ENCODE data around the gene TUBA4A.
A peak's percentile ranks its signal among the peaks of the same experiment; 100 is the strongest.
"Not testable (repeated sequence)": the region's sequence is repeated elsewhere in the genome, so short reads cannot be mapped to it uniquely, and the experiment has no call there.

The TUBA4A gene

GRCh38 chr2:219287116-219287440 is 33.4 kb upstream of the TUBA4A start:
- not testable (repeated sequence) for FAIRE-seq; DNase-seq (ENCODE audit: low spot score)

DNA sequence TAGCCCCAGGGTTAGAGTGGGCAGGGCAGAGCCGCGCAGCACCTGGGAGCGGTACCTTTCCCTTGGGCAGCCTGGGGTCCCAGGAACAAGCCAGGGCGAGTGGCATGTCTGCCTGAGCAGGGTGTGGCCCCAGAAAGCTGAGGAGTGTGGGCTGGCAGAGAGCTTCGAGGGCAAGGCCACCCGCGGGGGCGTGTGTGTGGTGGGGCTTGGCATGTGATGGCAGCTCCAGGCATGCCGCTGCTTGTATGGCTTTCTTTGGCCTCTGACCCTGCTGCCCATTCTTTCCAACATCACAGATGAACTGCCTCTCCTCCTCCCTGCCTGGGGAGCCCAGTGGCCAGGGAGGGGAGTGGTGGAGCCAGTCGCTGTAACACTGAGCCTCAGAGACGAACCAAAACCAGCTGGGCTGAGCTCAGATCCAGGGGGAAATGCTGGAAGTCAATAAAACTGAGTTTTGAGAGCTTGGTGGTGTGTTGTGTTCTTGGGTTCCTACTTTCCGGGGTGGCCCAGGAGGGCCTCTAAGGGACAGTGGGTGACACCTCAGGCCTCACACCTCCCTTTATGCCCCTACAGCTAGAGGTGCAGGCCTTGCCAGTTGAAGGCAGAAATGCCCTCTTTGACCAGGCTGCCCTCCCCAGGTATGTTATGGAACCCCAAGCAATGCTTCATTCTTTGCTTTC is 32.9 kb upstream of the TUBA4A start:
- DNase-seq (ENCODE audit: low spot score) (no peak), FAIRE-seq (no peak)

DNA sequence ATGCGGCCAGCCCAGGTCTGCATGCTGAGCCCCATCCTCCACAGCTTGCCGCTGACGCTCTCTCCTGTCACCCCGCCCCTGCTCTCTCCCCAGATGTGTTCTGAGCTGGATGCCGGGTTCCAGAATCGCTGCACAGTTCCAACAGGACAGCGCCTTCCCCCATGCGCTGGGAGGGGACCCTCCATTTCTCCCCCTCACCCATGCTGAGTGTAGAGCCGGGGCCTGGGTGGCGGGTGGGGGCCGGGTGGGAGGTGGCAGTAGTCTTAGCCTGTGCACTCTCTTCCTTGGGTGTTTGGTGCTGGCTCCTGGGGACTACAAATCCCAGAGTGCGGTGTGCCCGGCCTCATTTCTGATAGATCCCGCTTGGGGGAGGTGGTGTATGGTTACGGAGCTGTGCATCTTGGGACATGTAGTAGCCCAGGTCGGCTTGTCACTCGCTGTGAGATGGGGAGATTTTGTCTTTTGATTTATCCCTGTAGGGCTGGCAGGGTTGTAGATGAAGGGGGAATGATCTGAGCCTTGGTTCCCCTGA is 32.2 kb upstream of the TUBA4A start:
- no peak for DNase-seq (ENCODE audit: low spot score)

GRCh38 chr2:219285373-219285735 is 31.6 kb upstream of the TUBA4A start:
- no peak for FAIRE-seq
- no peak for DNase-seq (ENCODE audit: low spot score)

More for the DNA sequence above, 32.2 kb upstream of the TUBA4A start:
- FAIRE-seq = no peak

GRCh38 chr2:219284501-219285372 is 31.0 kb upstream of the TUBA4A start:
- FAIRE-seq (no peak), DNase-seq (ENCODE audit: low spot score) (no peak)

- FAIRE-seq = no peak
- no peak for DNase-seq (ENCODE audit: low spot score)
Measured at GRCh38 chr2:219282943-219283581, 29.3 kb upstream of the TUBA4A start.

DNA sequence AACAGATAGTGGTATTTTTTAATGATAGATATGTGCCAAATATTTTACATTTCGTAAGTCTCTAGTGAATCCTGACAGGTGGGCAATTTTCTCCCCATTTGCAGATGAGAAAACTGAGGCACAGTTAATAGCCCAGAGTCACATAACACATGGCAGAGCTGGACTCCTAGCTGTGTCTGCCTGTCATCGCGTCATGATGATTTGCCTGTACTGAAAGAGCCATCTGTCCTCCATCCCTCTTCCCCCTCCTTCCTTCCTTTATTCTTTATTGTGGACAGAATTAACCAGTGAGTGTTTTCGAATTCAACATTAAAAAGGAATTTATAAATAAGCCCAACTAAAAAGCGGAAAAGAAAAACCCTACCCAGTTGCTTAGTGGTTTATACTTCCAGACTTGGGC is 28.7 kb upstream of the TUBA4A start:
- FAIRE-seq (no peak), DNase-seq (ENCODE audit: low spot score) (no peak)

DNA sequence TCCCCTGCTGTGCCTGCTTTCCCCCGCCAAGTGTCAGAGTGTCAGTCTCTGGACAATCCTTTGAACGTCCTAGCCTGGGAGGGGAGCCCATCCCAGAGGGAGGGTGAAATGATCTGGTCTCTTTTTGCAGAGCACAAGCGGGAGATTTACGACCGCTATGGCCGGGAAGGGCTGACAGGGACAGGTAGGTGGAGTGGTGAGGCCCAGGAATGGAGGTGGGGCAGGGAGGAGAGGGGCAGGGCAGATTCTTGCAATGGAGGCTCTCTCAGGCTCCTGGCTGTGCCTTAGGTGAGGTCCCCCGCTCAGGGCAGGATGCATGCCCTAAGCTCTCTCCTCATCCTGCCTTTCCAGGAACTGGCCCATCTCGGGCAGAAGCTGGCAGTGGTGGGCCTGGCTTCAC is 27.9 kb upstream of the TUBA4A start:
- FAIRE-seq = no peak

DNA sequence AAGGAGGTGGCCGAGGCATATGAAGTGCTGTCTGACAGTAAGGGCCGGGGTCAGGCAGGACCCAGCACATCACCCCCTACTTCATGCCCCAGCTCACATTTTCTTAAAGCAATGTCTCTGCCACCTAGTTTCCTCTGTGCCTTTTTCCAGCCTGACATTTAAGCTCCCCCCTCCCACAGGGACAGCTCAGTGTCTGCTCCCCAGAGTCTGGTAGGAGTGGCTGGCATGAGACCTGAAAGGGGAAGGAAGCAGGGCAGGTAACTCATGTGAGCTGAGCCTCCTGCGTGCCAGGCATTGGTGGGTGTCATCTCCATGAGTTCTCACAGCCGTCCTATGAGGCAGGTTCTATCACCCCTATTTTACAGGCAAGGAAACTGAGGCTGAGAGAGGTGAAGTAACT is 26.9 kb upstream of the TUBA4A start:
- FAIRE-seq (no peak), DNase-seq (ENCODE audit: low spot score) (no peak)

More for the DNA sequence above, 27.9 kb upstream of the TUBA4A start:
- DNase-seq (ENCODE audit: low spot score) = no peak

GRCh38 chr2:219279916-219280516 is 26.3 kb upstream of the TUBA4A start:
- FAIRE-seq (no peak), DNase-seq (ENCODE audit: low spot score) (no peak)

DNA sequence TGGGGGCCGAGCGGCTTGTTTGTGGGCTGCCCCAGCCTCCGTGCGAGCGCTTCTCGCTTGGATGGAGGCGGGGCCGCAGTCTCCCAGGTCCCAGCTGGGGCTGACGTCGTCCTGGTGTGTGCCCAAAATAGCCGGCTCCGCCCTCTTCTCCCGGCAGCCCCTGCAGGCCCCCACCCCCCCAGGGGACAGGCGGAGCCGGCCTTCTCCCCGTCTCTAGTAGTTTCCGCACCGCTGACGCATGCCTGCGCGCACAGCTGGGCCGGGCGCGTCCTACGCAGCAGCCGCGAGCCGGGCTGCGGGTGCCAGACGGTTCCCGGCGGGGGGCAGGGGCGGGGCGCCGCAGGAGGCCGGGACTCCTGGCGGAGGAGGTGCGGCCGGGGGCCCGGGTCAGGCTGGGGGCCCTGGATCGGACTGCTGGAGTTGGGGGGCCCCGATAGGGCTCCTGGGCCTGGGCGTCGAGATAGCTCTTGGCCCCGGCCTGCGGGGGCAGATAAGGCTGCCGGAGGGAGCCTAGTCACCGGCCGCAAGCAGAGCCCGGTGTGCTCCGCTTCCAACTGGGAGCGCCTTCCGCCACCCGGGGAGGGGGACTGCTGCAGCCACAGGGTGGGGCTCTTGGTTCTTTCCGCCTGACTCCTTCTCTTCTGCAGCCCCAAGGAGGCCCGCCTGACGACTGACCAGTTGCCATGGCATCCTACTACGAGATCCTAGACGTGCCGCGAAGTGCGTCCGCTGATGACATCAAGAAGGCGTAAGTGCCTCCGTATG is 25.6 kb upstream of the TUBA4A start, which contains the start of gene DNAJB2:
Gene DNAJB2 (plus strand): TSS at position 216 of the 765 bp plus-strand sequence. CDS start 468 bp downstream, at position 684.
- DNase-seq (ENCODE audit: low spot score) (peak; percentile 99), FAIRE-seq (no peak)

GRCh38 chr2:219278655-219279150 is 25.0 kb upstream of the TUBA4A start:
- FAIRE-seq = peak; percentile 94
- no peak for DNase-seq (ENCODE audit: low spot score)

- FAIRE-seq (peak; percentile 63), DNase-seq (ENCODE audit: low spot score) (peak; percentile 69)
Measured at GRCh38 chr2:219277703-219278654, 24.3 kb upstream of the TUBA4A start.

GRCh38 chr2:219274361-219274921 is 20.7 kb upstream of the TUBA4A start:
- DNase-seq (ENCODE audit: low spot score) (peak; percentile 95), FAIRE-seq (peak; percentile 94)

DNA sequence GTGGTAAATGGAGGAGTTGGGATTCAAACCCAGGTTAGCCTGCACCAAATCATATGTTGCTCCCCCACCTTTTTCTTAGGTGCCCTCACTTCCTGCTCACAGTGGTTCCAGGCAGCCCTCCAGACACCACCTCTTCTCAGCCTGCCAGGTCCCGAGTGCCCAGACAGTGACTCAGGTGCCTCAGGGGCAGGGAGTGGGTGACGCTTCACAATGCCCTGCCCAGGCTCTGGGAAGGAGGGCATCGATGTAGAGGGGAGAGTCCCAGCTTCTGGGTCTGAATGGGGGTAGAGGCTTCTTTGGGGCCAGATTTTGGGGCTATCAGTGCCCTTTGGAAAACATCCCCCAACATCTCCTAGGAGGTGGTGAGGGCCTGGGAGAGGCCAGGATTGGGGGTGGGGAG is 20.2 kb upstream of the TUBA4A start:
- DNase-seq (ENCODE audit: low spot score) (peak; percentile 97), FAIRE-seq (peak; percentile 90)

DNA sequence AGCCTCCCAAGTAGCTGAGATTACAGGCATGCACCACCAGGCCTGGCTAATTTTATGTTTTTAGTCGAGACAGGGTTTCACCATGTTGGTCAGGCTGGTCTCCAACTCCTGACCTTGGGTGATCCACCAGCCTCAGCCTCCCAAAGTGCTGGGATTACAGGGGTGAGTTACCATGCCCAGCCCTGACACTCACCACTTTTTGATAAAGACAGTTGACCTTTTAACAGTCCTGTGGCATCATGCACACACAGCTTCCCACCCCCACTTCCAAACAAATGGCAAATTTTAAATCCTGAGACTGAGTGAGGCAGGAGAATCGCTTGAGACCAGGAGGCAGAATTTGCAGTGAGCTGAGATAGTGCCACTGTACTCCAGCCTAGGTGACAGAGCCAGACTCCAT is 19.3 kb upstream of the TUBA4A start:
- FAIRE-seq (peak; percentile 94), DNase-seq (ENCODE audit: low spot score) (peak; percentile 89)

DNA sequence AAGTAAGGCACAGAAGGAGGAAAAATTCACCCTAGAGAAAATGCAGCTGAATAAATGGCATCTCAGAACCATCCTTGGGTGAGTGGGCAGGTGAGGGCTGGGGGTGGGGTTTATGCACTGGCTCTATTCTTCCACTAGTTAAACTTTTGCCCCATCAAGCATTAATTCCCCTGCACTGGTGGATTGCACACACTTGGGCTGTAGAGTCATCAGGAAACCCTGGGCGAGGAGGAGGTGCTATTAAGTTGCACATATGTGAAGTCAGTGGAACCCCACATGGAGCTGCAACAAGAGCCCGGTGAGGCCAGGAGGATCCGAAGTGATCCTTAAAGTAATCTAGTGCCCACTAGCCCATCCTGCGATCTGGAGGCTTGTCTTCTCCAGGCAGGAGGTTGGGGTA is 18.6 kb upstream of the TUBA4A start:
- FAIRE-seq = peak; percentile 15
- peak; percentile 45 for DNase-seq (ENCODE audit: low spot score)

DNA sequence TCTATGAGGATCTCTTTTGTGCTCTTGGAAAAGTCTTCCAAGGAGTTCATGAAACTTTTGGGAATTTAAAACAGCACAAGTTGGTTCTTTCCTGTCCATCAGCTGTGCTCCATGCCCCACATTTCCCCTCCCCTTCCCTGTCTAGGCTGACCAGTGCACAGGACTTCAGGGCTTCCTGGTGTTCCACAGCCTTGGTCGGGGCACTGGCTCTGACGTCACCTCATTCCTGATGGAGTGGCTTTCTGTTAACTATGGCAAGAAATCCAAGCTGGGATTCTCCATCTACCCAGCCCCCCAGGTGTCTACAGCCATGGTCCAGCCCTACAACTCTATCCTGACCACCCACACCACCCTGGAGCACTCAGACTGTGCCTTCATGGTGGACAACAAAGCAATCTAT is 17.3 kb upstream of the TUBA4A start:
- FAIRE-seq (no peak), DNase-seq (ENCODE audit: low spot score) (no peak)

DNA sequence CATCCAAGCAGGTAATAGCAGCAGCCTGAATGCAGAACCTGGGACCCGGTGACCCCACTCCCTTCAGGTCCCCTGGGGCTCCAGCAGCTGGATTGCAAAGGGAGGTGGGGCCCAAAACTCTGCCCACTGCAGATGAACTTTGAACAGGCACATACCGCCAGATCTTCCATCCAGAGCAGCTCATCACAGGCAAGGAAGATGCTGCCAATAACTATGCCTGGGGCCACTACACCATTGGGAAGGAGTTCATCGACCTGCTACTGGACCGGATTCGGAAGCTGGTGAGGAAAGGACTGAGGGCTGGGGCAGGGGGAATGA is 16.3 kb upstream of the TUBA4A start:
- FAIRE-seq (no peak), DNase-seq (ENCODE audit: low spot score) (no peak)
